ENCODE measurements around the gene MBD6. TPM values are rescaled to one million over a fixed set of nuclear protein-coding genes. Genes with fewer than 3 reads are reported as not detected.

MBD6 gene
- total RNA-seq, 1 experiment from 2014 or later = 66.8 TPM

DNA sequence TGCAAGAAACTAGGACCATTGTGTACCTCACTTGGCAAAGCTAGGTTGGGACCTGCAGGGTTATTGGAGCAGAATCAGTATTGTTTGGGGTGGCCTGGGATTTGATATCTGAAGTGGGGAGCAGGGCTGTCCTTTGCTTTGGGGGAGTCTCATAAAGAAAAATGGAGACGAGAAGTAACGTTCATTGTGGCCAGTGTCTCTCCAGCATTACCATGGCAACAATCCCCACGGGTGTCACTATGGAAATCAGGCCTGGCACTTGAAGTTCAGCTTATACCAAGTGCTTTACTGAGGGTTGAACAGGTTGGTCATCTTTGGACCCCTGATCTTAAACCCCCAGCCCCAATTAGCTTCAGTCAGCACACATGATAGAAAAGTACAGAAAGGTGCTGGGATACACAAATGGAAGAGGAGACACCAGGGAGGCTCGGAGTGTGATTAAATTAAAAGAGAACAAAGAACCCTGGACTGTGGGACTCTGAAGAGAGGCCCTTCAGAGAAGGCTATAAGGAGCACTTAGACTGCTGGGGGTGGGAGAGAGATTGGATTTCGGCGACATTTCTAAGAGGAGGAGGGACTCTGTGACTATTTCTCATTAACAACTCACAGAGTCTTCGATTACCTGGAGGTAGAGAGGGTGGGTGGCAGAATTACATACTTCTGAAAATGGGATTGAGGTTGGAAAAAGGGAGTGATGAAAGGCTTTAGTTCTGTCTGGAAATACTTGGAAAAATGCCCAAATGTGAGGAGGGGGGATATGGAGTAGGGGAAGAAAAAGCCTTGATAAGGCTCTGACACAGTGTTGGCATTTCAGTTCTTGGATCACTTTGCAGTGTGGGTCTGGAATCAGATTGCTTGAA is 30.9 kb downstream of the MBD6 start:
- WGBS (ENCODE audit: extremely low coverage, insufficient read length, low lambda C conversion rate) = no CpG with 5 or more reads among the region's 7 CpGs
- Histone ChIP-seq H3K27ac (ENCODE audit: insufficient read length, low read depth, low read length) (no peak overlapping the region), H2AFZ (ENCODE audit: low read length) (no peak overlapping the region), H2BK15ac (ENCODE audit: low read depth, low read length) (no peak overlapping the region), H3K27me3 (ENCODE audit: insufficient read depth, low read length) (no peaks in the 10 kb centered on the region; the same call in 1 of the 2 replicates), H3K14ac (ENCODE audit: insufficient read depth, low read length) (no peak overlapping the region), H2BK5ac (ENCODE audit: insufficient read length, low read length) (no peak overlapping the region), H3K79me1 (ENCODE audit: insufficient read depth, low read depth, low read length, poor library complexity, severe bottlenecking) (peaks cover 3% of the 10 kb centered on the region), H3K56ac (ENCODE audit: insufficient read length, low read depth, low read length) (no peak overlapping the region), H2BK120ac (ENCODE audit: low read depth, low read length, poor library complexity, severe bottlenecking) (no peak overlapping the region), H3T11ph (ENCODE audit: low read length) (no peak overlapping the region), H3K79me2 (ENCODE audit: insufficient read depth, low read length) (peaks cover 3% of the 10 kb centered on the region; the same call in 1 of the 2 replicates), H4K8ac (replicated peaks; ENCODE audit: insufficient read length, low read depth, low read length) (no peak overlapping the region), H4K20me1 (ENCODE audit: control insufficient read depth, insufficient read depth, insufficient read length) (no peaks in the 10 kb centered on the region), H3K4ac (ENCODE audit: low read depth, low read length) (no peak overlapping the region), H4K5ac (ENCODE audit: insufficient read length, low read depth, low read length) (no peak overlapping the region), H4K91ac (ENCODE audit: insufficient read length, low read depth, low read length) (no peak overlapping the region), H3K18ac (ENCODE audit: insufficient read length, low read depth, low read length) (no peak overlapping the region), H2BK12ac (ENCODE audit: insufficient read length, low read depth, low read length) (no peak overlapping the region), H2BK20ac (ENCODE audit: low read depth, low read length, poor library complexity, severe bottlenecking) (no peak overlapping the region), H3K23ac (ENCODE audit: insufficient read length, low read depth, low read length) (no peak overlapping the region), H3K4me1 (ENCODE audit: insufficient read depth, low read length) (peaks cover 5% of the 10 kb centered on the region; the same call in 1 of the 2 replicates), H3K23me2 (ENCODE audit: insufficient read length, low read depth, low read length, poor library complexity, severe bottlenecking) (peaks cover 10% of the 10 kb centered on the region), H2AK5ac (ENCODE audit: insufficient read length, low read length) (no peak overlapping the region), H3K4me2 (ENCODE audit: insufficient read depth, insufficient read length, low read length) (no peak overlapping the region), H3K9ac (ENCODE audit: extremely low read depth, insufficient read length, low read length) (no peak overlapping the region), H3K9me3 (ENCODE audit: control insufficient read depth, low read depth, low read length) (no peaks in the 10 kb centered on the region)
- Mint-ChIP-seq H3K4me3 (no peak overlapping the region), H3K9me3 (no peaks in the 10 kb centered on the region), H3K27me3 (ENCODE audit: low read depth) (peaks cover 13% of the 10 kb centered on the region), H3K4me1 (peaks cover 45 to 56% of the 10 kb centered on the region in 2 experiments), H3K27ac (no peak overlapping the region), H3K36me3 (ENCODE audit: insufficient read depth in 1 of 3, low read depth in 3 of 3) (peaks cover 3 to 4% (median 3%) of the 10 kb centered on the region in 3 experiments; a peak in 4 of 7 replicates)
- no peak for DNase-seq
- TF ChIP-seq CTCF (conservative IDR thresholded peaks at IDR 0.05) = no peak

All from H9 (cell line).